HCT116 (cell line): ENCODE data around the gene SLC39A1.

Experiments
- ATF3 ChIP-seq: IDR thresholded peaks from 2 replicates; pipeline ENCODE4 v1.6.1; 2012
- CEBPB ChIP-seq: IDR thresholded peaks from 2 replicates; pipeline ENCODE4 v1.6.1; 2012; ENCODE audit warnings: low read depth
- CTCF ChIP-seq, 3 experiments: fragments of 200-600 bp in 1 of 3; sonication (generic) in 1 of 3; IDR thresholded peaks in 2 of 3; conservative IDR thresholded peaks in 1 of 3; 2 replicates each; pipeline ENCODE4 v1.5.1; 2012 to 2017; ENCODE audit warnings: low read depth in 2 of 3, low read length in 2 of 3, antibody characterized with exemption in 1 of 3, borderline replicate concordance in 1 of 3, control low read depth in 1 of 3, mild to moderate bottlenecking in 1 of 3, mixed read lengths in 1 of 3, mixed run types in 1 of 3, moderate library complexity in 1 of 3; ENCODE audit not compliant: insufficient read depth in 1 of 3
- ELF1 ChIP-seq: IDR thresholded peaks from 2 replicates; pipeline ENCODE4 v1.6.1; 2012; ENCODE audit warnings: low read depth, borderline replicate concordance
- EZH2 ChIP-seq: fragments of 200-600 bp; sonication (generic); IDR thresholded peaks from 2 replicates; pipeline ENCODE4 v1.6.1; 2017; ENCODE audit warnings: antibody characterized with exemption, mixed run types
- JUND ChIP-seq: IDR thresholded peaks from 2 replicates; pipeline ENCODE4 v1.6.1; 2012
- MAX ChIP-seq: IDR thresholded peaks from 2 replicates; pipeline ENCODE4 v1.6.1; 2012
- POLR2A ChIP-seq: IDR thresholded peaks from 2 replicates; pipeline ENCODE4 v1.7.0; 2011; ENCODE audit warnings: borderline replicate concordance; ENCODE audit not compliant: insufficient read depth, insufficient read length; ENCODE audit errors: extremely low read depth
- POLR2AphosphoS5 ChIP-seq: IDR thresholded peaks from 2 replicates; pipeline ENCODE4 v1.6.1; 2011; ENCODE audit warnings: mild to moderate bottlenecking, low read depth, low read length, moderate library complexity
- RAD21 ChIP-seq: IDR thresholded peaks from 2 replicates; pipeline ENCODE4 v1.6.1; 2012; ENCODE audit warnings: low read depth, mild to moderate bottlenecking
- REST ChIP-seq: IDR thresholded peaks from 2 replicates; pipeline ENCODE4 v1.6.1; 2012; ENCODE audit warnings: low read depth
- YY1 ChIP-seq: IDR thresholded peaks from 2 replicates; pipeline ENCODE4 v1.6.1; 2011; ENCODE audit warnings: low read length, low read depth, moderate library complexity, mild to moderate bottlenecking; ENCODE audit not compliant: insufficient replicate concordance; ENCODE audit errors: extremely low read depth
- ZBTB33 ChIP-seq: IDR thresholded peaks from 2 replicates; pipeline ENCODE4 v1.6.1; 2011; ENCODE audit warnings: mild to moderate bottlenecking, low read length, moderate library complexity; ENCODE audit not compliant: insufficient replicate concordance; ENCODE audit errors: extremely low read depth

- TF ChIP-seq CTCF (IDR thresholded peaks at IDR 0.05 in 2 of 3, conservative IDR thresholded peaks at IDR 0.05 in 1 of 3; ENCODE audit: borderline replicate concordance in 1 of 3, insufficient read depth in 1 of 3, low read depth in 2 of 3, low read length in 2 of 3) (peak in 2 of 3 experiments; percentile 26 to 32; a peak in 3 of 6 replicates), MAX (no peak), CEBPB (no peak), EZH2 (no peak), POLR2A (peak; percentile 91), POLR2AphosphoS5 (peak; percentile 84), ATF3 (no peak), JUND (no peak), RAD21 (no peak), REST (no peak), ZBTB33 (no peak), ELF1 (no peak), YY1 (peak; percentile 65)
These were observed 4.0 kb upstream of the SLC39A1 start, which contains the start of gene CREB3L4 for GRCh38 chr1:153967107-153967999.
